GM19468 (cell line): ENCODE measurements around the gene MAP3K10.
"Not testable (repeated sequence)": the region's sequence is repeated elsewhere in the genome, so short reads cannot be mapped to it uniquely, and the experiment has no call there.

Experiments used
- ATAC-seq: cut with Tn5 transposase; IDR thresholded peaks from one replicate; pipeline ENCODE4 v1.9.1; 2021; ENCODE audit warnings: mild to moderate bottlenecking, moderate library complexity, moderate number of reproducible peaks; ENCODE audit not compliant: unreplicated experiment; ENCODE audit errors: extremely low read depth

The MAP3K10 gene

DNA sequence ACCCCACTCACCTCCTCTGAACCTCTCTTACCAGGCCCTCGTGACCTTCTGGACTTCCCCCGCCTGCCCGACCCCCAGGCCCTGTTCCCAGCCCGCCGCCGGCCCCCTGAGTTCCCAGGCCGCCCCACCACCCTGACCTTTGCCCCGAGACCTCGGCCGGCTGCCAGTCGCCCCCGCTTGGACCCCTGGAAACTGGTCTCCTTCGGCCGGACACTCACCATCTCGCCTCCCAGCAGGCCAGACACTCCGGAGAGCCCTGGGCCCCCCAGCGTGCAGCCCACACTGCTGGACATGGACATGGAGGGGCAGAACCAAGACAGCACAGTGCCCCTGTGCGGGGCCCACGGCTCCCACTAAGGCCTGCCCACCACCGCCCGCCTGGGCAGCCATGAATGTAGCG is 23.7 kb downstream of the MAP3K10 start:
- no peak for ATAC-seq

DNA sequence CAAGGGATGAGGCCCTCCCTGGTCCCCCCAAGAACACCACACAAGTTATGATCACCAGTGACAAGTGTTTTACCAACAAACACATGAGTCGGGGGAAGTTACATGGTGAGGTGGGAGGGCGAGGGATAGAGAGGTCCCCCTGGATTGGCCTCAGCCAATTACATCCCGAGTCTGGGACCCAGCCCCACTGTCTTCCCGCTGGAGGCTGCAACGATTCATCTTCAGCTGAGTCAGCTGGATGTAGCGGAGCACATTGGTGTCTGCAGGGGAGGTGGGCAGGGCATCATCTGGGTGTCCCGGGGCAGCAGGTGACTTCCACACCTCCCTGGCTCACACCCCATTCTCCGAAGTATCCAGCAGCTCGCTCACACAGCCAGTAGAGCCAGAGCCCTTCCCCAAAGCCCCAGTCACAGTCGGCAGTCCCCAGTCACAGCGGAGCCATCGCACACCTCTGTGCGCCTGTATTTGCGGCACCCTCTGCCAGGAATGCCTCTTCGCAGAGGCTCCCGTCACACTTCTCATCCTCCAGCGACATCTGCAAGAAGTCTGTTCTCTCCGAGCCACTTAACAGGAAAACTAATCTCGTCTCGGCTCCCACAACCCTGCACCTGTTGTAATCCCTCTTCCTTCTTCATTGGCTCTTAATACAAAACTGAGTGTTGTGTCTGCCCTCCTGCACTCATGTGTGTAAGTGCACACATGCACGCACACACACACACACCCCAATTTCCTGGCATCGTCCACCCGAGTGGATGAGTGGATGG is 25.0 kb downstream of the MAP3K10 start:
- ATAC-seq, result no peak

DNA sequence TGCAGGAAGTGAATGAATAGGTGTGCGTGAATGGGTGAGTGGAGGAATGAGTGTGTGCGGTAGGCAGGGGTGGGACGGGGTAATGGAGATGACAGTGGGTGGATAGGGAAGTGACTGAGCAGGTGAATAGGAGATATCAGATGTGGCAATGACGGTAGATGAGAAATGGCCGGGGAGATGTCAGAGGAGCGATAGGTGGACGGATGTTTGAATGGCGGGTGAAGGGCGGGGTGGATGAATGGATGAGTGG is 25.5 kb downstream of the MAP3K10 start:
- no peak for ATAC-seq

DNA sequence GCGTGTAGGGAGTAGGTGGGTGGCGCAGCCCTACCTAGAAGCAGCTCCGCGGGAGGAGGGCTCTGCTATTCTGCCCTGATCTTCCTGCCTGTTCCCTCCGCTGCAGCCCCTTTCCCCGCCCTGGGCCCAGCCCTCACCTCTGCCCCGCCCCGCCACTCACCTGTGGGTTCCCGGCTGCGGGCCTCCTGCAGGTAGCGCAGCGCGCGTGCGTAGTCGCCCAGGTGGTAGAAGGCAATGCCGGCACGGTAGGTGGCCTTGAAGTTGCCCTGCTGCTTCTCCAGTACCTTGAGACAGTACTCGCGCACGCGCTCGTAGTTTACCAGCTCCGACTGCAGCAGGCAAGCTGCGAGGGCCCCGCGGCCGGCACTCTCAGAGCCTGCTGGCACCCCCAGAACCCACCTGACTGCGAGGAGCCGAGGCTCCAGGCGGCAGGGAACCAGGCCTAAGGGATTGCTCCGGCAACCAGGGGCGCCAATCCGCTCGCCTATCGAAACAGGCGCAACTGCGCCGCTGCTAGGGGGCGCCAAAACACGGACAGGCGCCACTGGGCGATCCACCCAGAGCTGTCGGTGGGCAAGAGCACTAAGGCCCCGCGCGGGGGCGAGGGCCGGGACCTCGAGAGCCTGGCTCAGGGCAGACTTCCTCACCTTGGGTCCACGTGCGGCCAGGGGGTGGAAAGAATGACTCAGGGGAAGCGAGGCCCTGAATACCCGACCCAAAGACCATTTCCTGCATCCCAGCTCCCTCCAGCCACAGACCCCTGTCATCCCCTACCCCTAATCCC is 26.0 kb downstream of the MAP3K10 start:
- no peak for ATAC-seq

DNA sequence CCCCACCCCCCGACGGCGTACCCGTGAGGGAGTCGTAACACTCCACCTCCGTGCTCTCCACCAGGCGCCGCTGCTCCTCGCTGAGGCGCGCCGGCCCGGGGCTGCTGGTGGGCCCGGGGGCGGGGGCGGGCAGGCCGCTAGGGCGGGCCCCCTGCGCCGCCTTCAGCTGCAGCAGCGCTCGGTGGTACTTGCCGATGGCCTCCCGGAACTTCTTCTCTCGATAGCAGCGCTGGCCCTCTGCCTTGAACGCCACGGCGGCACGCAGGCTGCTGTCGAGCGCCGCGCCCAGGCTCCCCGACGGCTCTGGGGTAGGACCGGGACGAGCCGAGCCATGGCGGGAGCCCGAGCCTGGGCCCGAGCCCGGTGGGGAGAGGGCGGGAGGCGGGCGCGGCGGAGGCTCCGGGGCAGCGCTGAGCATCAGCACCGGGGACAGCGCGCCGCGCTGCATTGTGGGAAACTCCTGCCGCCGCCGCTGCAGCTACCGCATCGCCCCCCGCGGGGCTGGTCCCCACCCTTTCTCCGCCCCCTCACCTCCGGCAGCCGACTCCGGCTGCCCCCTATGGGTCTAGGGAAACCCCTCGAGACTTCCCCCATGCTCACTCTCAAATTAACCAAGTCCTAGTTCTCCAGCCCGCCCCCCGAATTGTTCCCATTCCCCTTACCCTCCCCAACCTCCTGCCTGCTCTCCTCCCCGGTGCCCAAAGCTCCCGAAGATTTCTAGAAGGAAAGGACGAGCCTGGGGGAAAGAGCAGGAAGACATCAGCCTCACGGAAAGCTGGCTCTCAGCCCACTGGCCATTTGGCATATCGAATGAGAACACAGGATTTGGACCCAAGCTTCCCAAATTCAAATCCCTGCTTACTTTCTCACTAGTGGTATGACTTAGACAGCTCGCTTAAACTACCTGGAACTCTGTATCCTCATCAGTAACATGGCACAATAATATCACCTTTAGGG is 27.0 kb downstream of the MAP3K10 start, which contains the start of gene TTC9B:
Gene TTC9B, minus strand, starts transcription at position 451 of the 957 bp plus-strand sequence. Its CDS starts 3 bp downstream, at position 448.
- no peak for ATAC-seq

DNA sequence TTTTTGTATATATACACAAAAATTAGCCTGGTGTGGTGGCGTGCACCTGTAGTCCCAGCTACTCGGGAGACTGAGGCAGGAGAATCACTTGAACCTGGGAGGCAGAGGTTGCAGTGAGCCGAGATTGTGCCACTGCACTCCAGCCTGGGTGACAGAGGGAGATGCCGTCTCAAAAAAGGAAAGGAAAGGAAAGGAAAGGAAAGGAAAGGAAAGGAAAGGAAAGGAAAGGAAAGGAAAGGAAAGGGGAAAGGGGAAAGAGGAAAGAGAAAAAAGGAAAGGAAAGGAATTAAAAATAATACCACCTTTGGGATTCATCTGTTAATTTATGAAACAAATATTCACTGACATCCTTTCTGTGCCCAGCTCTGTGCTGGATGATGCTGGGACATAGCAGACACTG is 27.8 kb downstream of the MAP3K10 start:
- ATAC-seq, result not testable (repeated sequence)

DNA sequence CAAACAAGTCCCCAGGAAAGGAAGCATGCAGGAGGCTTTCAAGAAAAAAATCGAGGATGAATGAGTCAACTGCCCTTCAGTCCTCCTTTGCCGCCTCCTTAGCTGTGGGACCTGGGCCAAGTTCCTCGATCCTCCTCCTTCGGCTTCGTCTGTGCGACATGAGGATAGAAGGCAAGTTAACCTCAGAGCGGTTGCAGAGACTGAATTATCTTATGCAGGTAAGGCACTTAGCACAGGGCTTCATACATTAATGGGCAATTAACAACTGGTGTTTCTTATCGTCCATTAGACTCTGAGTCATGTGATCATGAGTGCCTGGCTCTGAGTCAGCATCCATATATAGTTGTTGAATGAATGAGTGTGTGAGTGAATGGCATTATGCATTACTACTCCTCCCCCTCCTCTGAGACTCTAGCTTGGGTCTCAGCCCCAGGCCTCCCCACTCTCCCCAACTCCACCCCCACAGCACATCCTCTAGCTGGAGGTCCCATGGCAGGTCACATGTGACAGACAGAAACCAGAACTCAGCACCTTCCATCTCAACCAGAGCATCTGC is 28.6 kb downstream of the MAP3K10 start:
- ATAC-seq, result no peak

DNA sequence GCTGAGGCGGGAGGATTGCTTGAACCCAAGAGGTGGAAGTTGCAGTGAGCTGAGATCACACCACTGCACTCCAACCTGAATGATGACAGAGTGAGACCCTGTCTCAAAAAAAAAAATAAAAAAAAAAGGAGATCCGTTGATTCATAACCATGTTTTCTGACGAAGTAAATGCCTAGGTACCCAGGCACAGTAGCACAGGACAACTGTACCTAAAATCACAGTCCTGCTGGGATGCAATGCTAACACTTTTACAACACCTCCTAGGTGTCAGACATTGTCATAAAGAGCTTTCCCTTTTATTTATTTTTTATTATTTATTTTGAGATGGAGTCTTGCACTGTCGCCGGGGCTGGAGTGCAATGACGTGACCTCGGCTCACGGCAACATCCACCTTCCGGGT is 29.4 kb downstream of the MAP3K10 start:
- no peak for ATAC-seq

DNA sequence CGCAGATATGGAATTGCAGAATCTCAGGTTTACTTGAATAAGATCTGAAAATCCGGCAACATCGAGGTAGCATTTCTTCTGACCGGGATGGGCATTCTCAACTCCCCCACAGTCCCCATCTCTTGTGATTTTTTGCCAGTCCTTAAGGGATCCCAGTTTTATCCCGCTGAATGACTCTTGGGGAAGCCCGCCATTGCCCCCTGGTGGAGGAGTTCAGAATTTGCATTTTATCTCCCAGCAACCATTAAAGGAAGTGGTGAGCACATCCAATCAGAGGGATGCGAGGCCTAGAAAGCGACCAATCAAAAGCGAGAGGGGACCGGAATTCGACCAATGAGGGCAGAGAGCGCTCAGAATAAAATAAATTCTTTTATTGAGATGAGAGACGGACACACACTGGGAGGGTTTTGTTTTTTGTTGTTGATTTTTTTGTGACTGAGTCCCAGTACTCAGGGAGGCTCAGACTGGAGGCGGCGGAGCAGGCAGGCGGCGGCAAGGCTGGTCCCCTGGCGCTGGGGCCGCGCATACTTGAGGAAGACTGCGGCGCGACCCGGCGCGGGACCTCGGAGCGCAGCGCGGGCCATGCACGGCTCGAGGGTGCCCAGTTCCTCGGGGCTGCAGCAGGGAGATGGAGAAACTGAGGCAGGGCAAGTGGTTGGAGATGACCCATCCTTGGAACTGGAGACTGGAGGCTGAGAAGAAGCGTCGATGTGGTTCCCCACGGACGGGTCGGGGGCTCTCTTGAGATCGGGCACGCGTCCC is 30.8 kb downstream of the MAP3K10 start:
- ATAC-seq, result no peak

DNA sequence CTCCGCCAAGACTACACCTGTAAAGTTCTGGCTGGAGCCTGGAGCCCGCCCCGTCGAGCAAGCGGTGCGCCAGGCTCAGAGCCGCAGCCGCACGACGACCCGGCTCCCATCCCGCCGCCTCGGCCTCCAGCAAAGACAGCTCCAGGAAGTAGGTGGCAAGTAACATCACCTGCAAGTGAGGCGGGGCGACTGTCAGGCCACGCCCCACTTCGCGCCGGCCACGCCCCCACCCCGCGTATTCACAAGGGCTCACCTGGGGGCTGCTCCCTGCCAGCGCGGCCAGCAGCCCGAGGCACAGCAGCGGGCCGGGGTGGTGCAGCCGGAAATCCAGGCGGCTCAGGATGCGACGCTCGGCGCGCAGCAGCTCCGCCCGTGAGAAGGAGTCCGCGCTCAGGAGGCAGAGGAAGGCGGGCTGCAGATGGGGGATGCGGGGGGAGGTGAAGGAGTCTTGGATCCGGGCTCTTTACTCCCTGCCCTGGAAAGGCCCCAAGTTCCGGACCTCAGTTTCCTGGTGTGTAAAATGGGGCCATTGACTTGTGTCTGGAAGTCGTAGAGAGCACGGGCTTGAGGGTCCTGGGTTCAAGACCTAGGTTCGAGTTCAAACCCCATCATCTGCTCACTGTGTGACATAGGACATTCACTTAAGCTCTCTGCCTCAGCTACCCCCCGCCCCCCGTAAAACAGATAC is 32.1 kb downstream of the MAP3K10 start:
- no peak for ATAC-seq

DNA sequence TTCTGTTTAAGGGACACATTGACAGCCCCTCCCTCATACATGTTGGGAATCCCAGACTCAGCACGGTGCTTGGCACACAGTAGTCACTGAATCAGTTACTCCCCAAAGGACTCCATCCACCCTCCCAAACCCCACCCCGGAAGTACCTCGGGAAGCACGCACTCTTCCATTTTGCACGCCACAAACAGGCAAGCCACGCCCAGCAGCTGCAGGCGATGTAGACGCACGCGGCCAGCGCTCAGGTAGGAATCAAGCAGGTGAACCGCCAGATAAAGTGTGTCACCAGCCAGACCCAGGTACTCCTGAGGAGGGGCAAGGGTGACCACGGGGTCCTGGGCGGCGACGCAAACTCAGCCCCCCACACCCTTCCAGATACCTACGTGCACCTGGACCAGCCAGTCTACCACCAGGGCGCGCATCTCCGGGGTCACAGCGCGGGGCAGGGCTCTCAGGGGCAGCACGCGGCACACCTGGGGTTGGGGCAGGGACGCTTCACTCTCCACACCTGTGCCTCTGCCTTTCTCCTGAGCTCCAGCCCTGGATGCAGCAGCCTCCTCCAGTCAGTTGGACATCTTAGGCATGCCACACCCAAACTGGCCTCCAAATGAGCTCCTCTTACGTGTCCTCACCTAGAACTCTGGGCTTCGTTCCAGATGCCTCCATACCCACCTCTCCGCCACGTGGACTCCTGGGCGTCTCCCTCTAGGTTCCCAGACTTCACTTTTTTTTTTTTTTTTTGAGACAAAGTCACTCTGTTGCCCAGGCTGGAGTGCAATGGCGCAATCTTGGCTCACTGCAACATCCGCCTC is 33.3 kb downstream of the MAP3K10 start:
- ATAC-seq, result no peak

DNA sequence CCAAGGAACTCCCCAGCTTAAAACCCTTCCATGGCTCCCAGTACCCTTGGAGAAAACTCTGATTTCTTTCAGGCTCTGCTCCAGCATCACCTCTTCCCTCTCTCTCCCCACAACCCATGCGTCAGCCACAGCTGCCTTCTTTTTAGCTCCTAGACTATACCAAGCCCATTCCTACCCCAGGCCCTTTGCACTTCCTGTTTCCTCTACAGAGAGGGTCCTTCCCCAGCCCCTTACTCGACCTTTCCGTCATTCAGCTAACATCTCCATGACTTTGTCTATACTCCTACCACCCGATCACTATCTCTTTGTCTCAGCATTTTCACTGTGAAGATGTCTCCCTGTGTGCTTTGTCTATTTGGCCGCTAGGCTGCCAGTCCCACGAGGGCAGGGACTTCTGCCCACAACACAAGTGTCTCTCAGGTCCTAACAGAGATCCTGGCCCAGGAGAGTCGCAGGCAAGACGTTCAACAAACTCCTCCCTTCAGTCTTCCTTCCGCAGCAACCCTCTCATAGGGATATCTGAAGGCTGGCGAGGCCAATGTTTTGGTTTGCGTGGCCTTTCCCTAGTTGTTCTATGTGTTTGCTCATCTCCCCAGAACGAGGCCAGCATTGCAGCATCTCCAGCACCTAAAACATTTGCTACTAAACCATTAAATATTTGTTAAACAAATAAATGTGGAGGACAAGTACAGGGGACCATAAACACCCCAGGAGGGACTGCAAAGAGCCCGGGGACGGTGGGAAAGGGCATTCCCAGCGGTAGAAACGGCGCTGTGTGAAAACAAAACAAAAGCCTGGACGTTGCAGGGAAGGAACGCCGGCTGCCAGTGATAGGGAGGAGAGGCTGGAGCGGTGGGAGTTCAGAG is 34.4 kb downstream of the MAP3K10 start:
- no peak for ATAC-seq

DNA sequence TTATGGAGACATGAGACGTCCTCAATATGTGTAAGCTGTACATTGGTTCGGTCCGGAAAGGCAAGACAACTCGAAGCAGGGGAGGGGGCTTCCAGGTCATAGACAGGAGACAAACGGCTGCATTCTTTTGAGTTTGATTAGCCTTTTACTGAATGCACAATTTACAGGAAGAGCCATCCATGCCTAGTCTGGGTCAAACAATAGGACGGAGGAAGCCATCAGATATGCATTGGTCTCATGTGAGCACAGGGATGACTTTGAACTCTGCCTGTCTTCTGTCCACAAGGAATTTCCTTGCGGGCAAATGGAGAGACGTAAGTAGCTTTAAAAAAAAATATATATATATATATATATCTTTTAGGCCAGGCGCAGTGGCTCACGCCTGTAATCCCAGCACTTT is 37.1 kb downstream of the MAP3K10 start:
- ATAC-seq, result no peak

DNA sequence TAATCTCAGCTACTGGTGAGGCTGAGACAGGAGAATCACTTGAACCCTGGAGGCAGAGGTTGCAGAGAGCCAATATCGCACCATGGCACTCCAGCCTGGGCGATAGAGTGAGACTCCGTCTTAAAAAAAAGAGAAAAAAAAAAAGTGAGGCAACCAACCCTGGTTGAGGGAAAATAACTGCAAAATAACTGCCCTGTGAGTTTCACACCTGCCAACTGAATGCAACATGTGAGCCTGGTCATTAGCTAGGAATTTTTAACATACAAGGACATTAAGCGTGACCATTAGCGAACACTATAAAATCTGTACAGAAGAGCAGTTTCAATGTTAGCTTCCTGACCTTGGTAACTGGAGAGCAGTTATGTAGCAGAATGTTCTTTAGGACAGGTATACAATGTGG is 37.6 kb downstream of the MAP3K10 start:
- ATAC-seq, result no peak

DNA sequence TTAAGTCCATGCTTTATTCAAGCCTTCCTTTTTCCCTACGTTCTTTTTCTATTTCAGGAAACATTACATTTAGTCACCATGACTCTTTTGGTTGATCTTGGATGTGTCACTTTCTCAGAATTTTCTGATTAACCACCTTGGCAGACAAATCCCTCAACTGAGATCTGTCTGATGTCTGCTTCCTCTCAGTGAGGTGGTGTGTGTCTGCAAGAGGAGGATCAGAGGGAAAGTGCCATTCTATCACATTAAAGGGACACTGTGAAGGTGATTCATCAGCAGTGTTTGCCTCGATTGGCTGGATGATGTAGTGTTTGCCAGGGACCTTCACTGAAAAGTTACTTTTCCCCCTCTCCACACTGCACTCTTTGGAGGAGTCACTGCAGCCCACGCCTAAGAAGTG is 38.3 kb downstream of the MAP3K10 start:
- ATAC-seq, result no peak

DNA sequence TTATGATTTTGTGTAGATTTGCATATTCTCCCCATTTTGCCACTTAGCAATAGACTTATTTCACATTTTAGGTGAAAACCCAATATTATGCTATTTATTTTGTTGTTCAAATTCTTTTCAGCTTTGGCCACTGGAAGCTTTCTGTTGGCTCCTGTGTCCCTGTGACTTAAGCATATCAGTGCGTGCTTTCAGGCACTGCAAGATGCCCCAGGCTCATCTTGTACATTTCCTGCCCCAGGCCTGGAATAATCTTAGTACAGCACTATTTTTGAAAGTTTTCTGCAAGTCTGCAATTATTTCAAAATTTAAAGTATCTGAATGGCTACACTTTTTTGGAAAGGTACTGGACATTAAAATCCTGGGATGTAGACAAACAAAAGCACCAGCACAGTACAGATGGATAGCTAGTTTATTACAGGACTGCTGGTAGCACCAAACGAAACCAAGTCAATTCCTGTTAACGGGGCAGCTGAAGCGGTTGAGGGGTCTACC is 38.7 kb downstream of the MAP3K10 start:
- ATAC-seq, result no peak

DNA sequence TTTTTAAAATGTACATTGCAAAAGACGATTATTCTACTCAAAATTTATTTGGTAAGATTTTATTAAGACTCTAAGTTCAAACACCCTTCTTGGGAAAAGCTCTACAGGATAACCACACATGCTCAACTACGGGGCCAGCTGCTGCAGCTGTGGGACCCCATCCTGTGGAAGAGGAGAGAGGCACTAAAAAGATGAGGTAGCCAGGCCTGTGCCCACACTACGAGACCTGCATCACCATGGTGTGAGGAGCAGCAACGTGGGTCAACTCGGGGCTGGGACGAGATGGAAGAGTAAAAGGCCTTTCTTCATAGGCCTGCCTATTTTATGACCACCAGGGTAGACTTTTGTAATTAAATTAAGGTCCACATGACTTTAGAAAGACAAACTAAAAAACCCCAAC is 39.8 kb downstream of the MAP3K10 start:
- no peak for ATAC-seq
